ENCODE data around the gene NUAK1.
"Not testable (repeated sequence)": the region's sequence is repeated elsewhere in the genome, so short reads cannot be mapped to it uniquely, and the experiment has no call there.

NUAK1 gene

GRCh38 chr12:106149096-106149784 lies 10.5 kb upstream of the NUAK1 start:
- no peak for DNase-seq (ENCODE audit: insufficient read length, low spot score)

GRCh38 chr12:106147956-106148355 lies 9.2 kb upstream of the NUAK1 start:
- no peak for TF ChIP-seq CTCF (IDR thresholded peaks at IDR 0.05; ENCODE audit: insufficient read depth, missing control alignments)
- no peak for FAIRE-seq
- no peak for DNase-seq (ENCODE audit: insufficient read length, low spot score)

More at GRCh38 chr12:106149096-106149784, 10.5 kb upstream of the NUAK1 start:
- no peak for FAIRE-seq
- TF ChIP-seq CTCF (IDR thresholded peaks at IDR 0.05; ENCODE audit: insufficient read depth, missing control alignments), result peak; percentile 62

- FAIRE-seq (no peak), DNase-seq (ENCODE audit: insufficient read length, low spot score) (no peak)
- TF ChIP-seq CTCF (IDR thresholded peaks at IDR 0.05; ENCODE audit: insufficient read depth, missing control alignments), result no peak
These were observed 8.2 kb upstream of the NUAK1 start for GRCh38 chr12:106146987-106147386.

GRCh38 chr12:106145539-106146447 lies 7.0 kb upstream of the NUAK1 start:
- TF ChIP-seq CTCF (IDR thresholded peaks at IDR 0.05; ENCODE audit: insufficient read depth, missing control alignments), result no peak
- FAIRE-seq, result no peak
- DNase-seq (ENCODE audit: insufficient read length, low spot score), result no peak

GRCh38 chr12:106144847-106145246 lies 6.1 kb upstream of the NUAK1 start:
- FAIRE-seq (no peak), DNase-seq (ENCODE audit: insufficient read length, low spot score) (no peak)
- no peak for TF ChIP-seq CTCF (IDR thresholded peaks at IDR 0.05; ENCODE audit: insufficient read depth, missing control alignments)

GRCh38 chr12:106142591-106143261 lies 4.0 kb upstream of the NUAK1 start:
- FAIRE-seq (no peak), DNase-seq (ENCODE audit: insufficient read length, low spot score) (no peak)
- TF ChIP-seq CTCF (IDR thresholded peaks at IDR 0.05; ENCODE audit: insufficient read depth, missing control alignments), result no peak

GRCh38 chr12:106141920-106142319 lies 3.2 kb upstream of the NUAK1 start:
- DNase-seq (ENCODE audit: insufficient read length, low spot score); FAIRE-seq: not testable (repeated sequence)
